Cortex of kidney (tissue), 1 donor: ENCODE results near the gene DRD4.
"Not testable (repeated sequence)": the region's sequence is repeated elsewhere in the genome, so short reads cannot be mapped to it uniquely, and the experiment has no call there.

Source experiments
- DNase-seq: peaks from one replicate; lab custom pipeline; 2025; lab: John Stamatoyannopoulos, UW

The DRD4 gene

DNA sequence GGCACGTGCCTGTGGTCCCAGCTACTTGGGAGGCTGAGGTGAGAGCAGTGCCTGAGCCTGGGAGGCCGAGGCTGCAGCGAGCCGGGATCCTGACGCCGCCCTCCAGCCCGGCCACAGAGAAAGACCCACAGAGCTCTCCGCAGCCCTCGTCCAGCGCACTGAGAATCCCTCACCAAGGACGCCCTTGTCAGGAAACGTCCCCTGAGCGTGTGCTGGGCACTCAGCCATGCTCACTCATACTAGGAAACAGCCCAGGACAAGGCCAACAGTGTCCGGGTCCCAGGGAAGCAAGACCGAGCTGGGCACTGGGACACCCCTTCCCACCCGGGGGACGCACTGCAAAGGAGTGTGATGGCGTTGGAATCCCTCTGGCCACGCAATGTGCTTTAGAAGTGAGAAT lies 43.4 kb downstream of the DRD4 start:
- DNase-seq: no peak

DNA sequence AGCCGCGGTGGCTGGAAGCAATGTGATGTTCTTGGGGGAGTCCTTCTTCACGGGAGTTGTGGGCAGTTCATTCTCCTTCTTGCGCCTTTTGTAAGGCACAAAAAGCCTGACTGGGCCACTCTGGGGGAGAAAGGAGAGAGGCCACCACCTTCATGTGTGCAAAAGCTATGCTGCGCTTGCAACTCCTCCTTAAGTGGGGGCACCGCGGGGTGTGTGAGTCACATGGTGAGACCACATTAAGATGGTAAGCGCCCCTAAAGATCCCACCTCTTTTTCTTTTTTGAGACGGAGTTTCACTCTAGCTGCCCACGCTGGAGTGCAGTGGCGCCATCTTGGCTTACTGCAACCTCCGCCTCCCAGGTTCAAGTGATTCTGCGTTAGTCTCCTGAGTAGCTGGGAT lies 43.9 kb downstream of the DRD4 start:
- no peak for DNase-seq

DNA sequence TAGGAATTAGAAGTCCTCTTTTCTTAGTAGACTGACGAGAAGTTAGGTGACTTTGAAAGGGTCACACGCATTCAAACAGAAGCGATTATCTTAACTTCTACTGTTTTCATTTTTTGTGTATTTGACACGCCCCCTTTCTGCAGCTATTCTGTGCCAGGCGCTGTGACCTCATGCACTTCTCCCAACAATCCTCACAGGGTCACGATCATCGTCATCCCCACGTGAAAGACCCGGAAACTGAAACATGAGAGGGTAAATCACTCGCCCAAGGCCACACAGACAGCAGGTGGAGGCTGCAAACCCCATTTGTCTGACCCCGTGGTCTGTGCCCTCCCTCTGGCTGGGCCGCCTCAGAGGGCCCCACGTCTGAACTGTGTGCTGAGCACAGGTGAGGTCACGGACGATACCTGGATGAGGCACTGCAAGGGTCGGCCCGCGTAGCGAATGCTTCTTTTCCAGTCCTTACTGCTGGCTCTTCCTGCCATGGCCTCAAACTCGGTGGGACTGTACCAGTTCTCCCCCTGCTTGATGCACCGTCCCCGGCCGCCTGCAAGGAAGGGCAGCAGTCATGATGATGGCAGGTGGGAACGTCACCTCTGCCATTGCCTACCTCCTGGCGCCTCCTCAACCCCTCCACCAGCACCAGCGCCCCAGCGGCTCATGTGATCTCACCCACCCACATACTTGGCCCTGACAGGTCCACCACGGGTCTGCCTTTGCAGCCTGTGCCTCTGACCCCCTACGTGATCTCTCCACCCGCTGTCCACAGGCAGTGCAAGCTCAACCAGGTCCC lies 49.6 kb downstream of the DRD4 start:
- DNase-seq: no peak

DNA sequence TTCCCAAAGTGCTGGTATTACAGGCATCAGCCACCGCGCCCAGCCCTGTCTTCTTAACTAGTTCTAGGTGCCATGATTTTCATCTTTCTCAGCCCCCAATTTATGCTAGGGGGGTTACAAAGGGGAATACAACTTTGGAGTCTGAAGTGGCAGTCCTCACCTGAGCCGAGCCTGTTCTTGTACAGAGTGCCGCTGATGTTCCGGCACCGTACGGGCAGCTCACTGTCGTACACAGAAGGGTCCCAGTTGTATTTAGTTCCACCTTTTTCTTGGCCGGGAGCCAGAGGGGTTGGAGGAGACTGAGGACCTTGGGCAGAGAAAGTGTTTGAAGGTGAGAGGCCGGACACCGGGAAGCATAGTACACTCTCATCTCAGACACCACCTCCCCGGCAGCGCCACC lies 50.7 kb downstream of the DRD4 start:
- DNase-seq: no peak

DNA sequence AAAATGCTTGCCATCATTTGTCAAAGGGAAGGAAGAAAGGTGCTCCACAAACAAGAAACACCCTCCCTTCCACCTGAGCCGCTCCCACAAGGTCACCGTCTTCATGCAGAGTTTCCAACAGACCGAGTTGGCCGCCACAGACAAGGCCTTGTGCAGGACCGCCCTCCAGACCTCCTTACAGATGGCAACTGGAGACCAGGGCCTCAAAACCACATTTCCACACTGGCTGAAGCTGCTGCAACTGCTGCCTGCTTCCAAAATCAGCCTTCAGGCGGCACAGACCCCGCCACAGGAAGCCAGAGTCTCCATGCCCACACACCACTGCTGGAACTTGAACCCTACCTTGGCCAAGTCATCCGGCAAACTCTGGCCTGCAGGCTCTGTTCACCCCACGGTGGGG lies 51.6 kb downstream of the DRD4 start:
- no peak for DNase-seq

DNA sequence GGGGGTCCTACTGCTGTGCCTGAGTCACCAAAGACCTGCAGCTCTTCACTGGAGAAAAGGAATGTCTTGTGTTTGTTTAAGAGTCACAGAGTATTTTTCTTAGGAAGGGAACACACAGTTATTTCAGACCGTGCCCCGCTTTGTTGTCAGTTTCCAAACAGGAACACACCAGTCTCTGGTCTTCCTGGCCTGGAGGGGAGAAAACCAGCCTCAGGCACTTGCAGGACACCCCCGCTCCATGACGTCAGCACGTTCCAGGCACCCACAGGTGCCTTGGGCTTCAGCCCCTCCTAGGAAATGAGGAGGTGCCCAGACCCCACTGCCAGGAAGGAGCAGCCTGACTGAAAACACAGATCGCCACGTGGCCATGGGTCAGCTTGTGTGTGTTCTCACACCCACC lies 52.6 kb downstream of the DRD4 start:
- DNase-seq: no peak

DNA sequence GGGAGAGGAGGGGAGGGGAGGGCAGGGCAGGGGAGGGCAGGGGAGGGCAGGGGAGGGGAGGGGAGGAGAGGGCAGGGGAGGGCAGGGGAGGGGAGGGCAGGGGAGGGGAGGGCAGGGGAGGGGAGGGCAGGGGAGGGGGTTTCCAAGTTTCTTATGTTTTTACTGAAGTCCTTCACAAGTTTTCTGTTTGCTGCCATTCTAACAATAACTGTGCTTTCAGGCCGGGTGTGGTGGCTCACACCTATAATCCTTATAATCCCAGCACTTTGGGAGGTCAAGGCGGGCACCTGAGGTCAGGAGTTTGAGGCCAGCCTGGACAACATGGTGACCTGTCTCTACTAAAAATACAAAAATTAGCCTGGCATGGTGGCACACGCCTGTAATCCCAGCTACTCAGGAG lies 53.2 kb downstream of the DRD4 start:
- DNase-seq: not testable (repeated sequence)
